Measurements from ENCODE around the gene ANXA4.

The ANXA4 gene

GRCh38 chr2:69781321-69782248, 39.7 kb downstream of the ANXA4 start:
- DNase-seq (ENCODE audit: low read depth): no peak
- TF ChIP-seq, protein P1, sequence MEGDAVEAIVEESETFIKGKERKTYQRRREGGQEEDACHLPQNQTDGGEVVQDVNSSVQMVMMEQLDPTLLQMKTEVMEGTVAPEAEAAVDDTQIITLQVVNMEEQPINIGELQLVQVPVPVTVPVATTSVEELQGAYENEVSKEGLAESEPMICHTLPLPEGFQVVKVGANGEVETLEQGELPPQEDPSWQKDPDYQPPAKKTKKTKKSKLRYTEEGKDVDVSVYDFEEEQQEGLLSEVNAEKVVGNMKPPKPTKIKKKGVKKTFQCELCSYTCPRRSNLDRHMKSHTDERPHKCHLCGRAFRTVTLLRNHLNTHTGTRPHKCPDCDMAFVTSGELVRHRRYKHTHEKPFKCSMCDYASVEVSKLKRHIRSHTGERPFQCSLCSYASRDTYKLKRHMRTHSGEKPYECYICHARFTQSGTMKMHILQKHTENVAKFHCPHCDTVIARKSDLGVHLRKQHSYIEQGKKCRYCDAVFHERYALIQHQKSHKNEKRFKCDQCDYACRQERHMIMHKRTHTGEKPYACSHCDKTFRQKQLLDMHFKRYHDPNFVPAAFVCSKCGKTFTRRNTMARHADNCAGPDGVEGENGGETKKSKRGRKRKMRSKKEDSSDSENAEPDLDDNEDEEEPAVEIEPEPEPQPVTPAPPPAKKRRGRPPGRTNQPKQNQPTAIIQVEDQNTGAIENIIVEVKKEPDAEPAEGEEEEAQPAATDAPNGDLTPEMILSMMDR (conservative IDR thresholded peaks at IDR 0.05; ENCODE audit: control insufficient read depth, insufficient read depth, low read depth, low read length): no peak
- H3K4me3 ChIP-seq (ENCODE audit: control insufficient read depth, low read depth, low read length): no peak overlapping the region

DNA sequence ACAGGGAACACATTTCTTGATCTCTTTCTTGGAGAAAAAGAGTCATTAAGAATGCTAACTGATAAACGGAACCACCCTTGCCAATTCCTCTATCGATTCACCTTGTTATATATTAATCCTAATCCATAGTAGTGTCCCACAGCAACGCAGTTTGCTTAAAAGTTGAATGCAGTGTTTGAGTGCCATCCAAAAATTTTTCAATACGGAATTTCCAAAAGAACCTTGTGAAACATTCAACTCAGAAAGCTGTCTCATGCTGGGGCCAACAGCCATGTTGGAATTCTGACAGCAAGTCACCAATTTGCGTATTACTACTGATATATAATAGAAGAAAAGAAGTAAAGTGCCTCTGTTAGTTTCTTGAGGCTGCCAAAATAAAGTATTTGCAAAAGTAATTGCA, 42.3 kb downstream of the ANXA4 start:
- no peak for DNase-seq (ENCODE audit: low read depth)
- no peak overlapping the region for H3K4me3 ChIP-seq (ENCODE audit: control insufficient read depth, low read depth, low read length)
- TF ChIP-seq, protein P1 (conservative IDR thresholded peaks at IDR 0.05; ENCODE audit: control insufficient read depth, insufficient read depth, low read depth, low read length): no peak

- TF ChIP-seq, protein P1 (conservative IDR thresholded peaks at IDR 0.05; ENCODE audit: control insufficient read depth, insufficient read depth, low read depth, low read length): no peak
- DNase-seq (ENCODE audit: low read depth): no peak
Observed at GRCh38 chr2:69785358-69785757, 43.4 kb downstream of the ANXA4 start.

GRCh38 chr2:69786052-69786560, 44.2 kb downstream of the ANXA4 start:
- no peak overlapping the region for H3K4me3 ChIP-seq (ENCODE audit: control insufficient read depth, low read depth, low read length)
- no peak for DNase-seq (ENCODE audit: low read depth)
- TF ChIP-seq, protein P1 (conservative IDR thresholded peaks at IDR 0.05; ENCODE audit: control insufficient read depth, insufficient read depth, low read depth, low read length): no peak

More at GRCh38 chr2:69785358-69785757, 43.4 kb downstream of the ANXA4 start:
- H3K4me3 ChIP-seq (ENCODE audit: control insufficient read depth, low read depth, low read length): no peak overlapping the region

DNA sequence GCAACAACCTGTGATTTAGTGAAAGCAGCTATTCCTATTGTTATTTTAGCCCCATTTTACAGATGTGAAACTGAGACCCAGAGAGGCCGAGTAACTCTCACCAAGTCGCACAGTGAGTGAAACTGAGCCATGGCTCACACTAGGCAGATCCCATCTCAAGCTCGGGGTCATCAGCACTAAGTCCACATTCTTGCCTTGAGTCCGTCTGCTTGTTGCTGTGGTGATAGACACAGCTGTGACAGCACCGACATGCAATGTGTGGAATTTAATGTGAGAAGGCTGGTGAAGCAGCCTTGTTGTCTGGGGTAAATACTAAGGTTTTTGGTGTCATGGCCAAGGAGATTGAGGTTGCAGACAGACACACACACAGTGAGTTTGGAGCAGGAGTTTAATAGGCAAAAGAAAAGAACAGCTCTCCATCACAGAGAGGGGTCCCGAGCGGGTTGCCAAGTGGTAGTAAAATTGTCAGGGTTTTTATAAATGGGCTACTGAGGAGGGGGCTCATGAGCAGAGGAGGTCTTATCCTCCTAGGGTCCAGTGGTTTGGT, 47.3 kb downstream of the ANXA4 start:
- DNase-seq (ENCODE audit: low read depth): peak; percentile 65
- TF ChIP-seq, protein P1 (conservative IDR thresholded peaks at IDR 0.05; ENCODE audit: control insufficient read depth, insufficient read depth, low read depth, low read length): no peak
- H3K4me3 ChIP-seq (ENCODE audit: control insufficient read depth, low read depth, low read length): no peak overlapping the region

DNA sequence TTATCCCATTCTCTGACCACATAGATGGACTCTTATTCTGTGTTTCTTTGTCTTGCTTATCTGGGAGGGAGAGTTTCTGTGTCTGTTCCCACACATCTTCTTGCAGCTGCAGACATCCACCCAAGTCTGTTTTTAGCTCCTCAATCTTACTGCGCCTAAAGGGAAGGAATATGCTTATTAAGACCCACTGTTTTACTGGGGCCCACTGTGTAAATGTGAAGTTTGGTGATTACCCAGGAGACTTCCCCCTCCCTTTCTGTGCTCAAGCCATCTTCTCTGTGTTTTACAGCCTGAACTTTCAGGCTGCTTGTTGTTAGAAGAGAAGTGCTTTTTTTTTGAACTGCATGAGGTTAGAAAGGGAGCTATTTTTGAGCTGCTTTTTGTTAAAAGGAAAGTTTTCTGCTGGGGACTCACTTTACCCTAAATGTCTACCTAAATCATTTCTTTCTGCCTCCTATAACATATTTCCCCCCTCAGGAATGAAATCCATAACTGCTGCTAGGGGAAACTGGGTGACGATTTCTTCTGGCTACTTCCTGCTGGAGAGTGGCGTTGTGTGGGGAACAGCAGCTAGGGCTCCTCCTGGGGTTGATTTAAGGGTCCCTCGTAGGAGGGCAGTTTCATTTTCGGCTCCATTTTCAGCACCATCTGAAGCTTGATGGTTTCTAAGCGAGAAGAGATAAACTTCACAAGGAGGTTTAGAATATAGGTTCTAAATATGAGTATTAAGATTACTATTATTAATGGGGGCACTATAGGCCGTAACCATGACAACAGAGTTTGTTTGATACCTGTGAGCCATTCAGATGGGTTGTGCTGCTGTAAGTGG, 48.1 kb downstream of the ANXA4 start:
- H3K4me3 ChIP-seq (ENCODE audit: control insufficient read depth, low read depth, low read length): no peak overlapping the region
- no peak for DNase-seq (ENCODE audit: low read depth)
- TF ChIP-seq, protein P1 (conservative IDR thresholded peaks at IDR 0.05; ENCODE audit: control insufficient read depth, insufficient read depth, low read depth, low read length): no peak

Measured in fibroblast of mammary gland (primary cell).